K562 (cell line): ENCODE results near the gene SKAP1. TPM values are rescaled to one million over a fixed set of nuclear protein-coding genes. Genes with fewer than 3 reads are reported as not detected.

Source experiments
- ATF1 ChIP-seq, 2 experiments: fragments of 450-650 bp in 1 of 2; IDR thresholded peaks; 2 replicates each; pipeline ENCODE4 v1.6.1; 2016; ENCODE audit warnings: missing compliant biosample characterization in 1 of 2, missing genetic modification characterization in 1 of 2
- C11orf30 ChIP-seq: fragments of 450-650 bp; IDR thresholded peaks from 2 replicates; pipeline ENCODE4 v1.6.1; 2016; ENCODE audit warnings: low read depth, mild to moderate bottlenecking
- CBX1 ChIP-seq: sonication (generic); IDR thresholded peaks from 2 replicates; pipeline ENCODE4 v1.6.1; 2016; ENCODE audit warnings: antibody characterized with exemption, low read depth, mild to moderate bottlenecking
- CREBBP ChIP-seq: IDR thresholded peaks from one replicate; pipeline ENCODE4 v1.6.1; 2012; ENCODE audit warnings: low read depth, mild to moderate bottlenecking, control low read depth, inconsistent platforms, low read length
- CTBP1 ChIP-seq: fragments of 450-650 bp; IDR thresholded peaks from 2 replicates; pipeline ENCODE4 v1.6.1; 2016; ENCODE audit warnings: borderline replicate concordance
- DPF2 ChIP-seq: fragments of 450-650 bp; IDR thresholded peaks from 2 replicates; pipeline ENCODE4 v1.6.1; 2016
- EP300 ChIP-seq: IDR thresholded peaks from 2 replicates; pipeline ENCODE4 v1.6.1; 2012; ENCODE audit warnings: low read length, improper control_type of control experiment
- ETV6 ChIP-seq, 3 experiments: fragments of 150-350 bp in 1 of 3; sonication (generic) in 1 of 3; formaldehyde crosslinking in 1 of 3; IDR thresholded peaks; 2 replicates each; pipeline versions ENCODE4 v1.6.1 to v1.8.0; 2014 to 2022; ENCODE audit warnings: borderline replicate concordance in 2 of 3, low read depth in 2 of 3, antibody characterized with exemption in 1 of 3, low read length in 1 of 3, mild to moderate bottlenecking in 1 of 3, missing genetic modification reagents in 1 of 3
- HSF4 ChIP-seq: fragments of 250-450 bp; sonication (Bioruptor Pico); IDR thresholded peaks from 2 replicates; pipeline ENCODE4 v2.1.2; 2022; ENCODE audit warnings: mild to moderate bottlenecking, moderate library complexity, borderline replicate concordance
- JUN ChIP-seq, 2 experiments: sonication (generic) in 1 of 2; formaldehyde crosslinking in 1 of 2; IDR thresholded peaks; 2 replicates each; pipeline versions ENCODE4 v1.6.1 to v1.8.0; 2012 to 2022; ENCODE audit warnings: borderline replicate concordance in 2 of 2, mild to moderate bottlenecking in 2 of 2, improper control_type of control experiment in 1 of 2, low read depth in 1 of 2, low read length in 1 of 2, missing genetic modification reagents in 1 of 2
- MAFG ChIP-seq: fragments of 450-650 bp; conservative IDR thresholded peaks from 2 replicates; pipeline ENCODE4 v1.6.1; 2016; ENCODE audit warnings: missing genetic modification characterization, missing compliant biosample characterization
- MEF2D ChIP-seq: conservative IDR thresholded peaks from 2 replicates; pipeline ENCODE4 v1.6.1; 2016; ENCODE audit warnings: low read depth, missing genetic modification characterization, missing compliant biosample characterization
- MYC ChIP-seq, 2 experiments: fragments of 250-450 bp in 1 of 2; sonication (Bioruptor Pico) in 1 of 2; IDR thresholded peaks; 2 replicates each; pipeline versions ENCODE4 v1.5.1 to v1.6.1; 2012 to 2021; ENCODE audit warnings: low read depth in 2 of 2, borderline replicate concordance in 1 of 2, improper control_type of control experiment in 1 of 2, low read length in 1 of 2, mild to moderate bottlenecking in 1 of 2, moderate library complexity in 1 of 2
- PKNOX1 ChIP-seq: fragments of 450-650 bp; IDR thresholded peaks from 2 replicates; pipeline ENCODE4 v1.6.1; 2016
- TAF9B ChIP-seq: fragments of 450-650 bp; IDR thresholded peaks from 2 replicates; pipeline ENCODE4 v1.6.1; 2018; ENCODE audit warnings: mild to moderate bottlenecking; ENCODE audit not compliant: partially characterized antibody
- TRIM24 ChIP-seq, 2 experiments: fragments of 450-650 bp; IDR thresholded peaks; 2 replicates each; pipeline ENCODE4 v1.6.1; 2016
- ZNF384 ChIP-seq: IDR thresholded peaks from 2 replicates; pipeline ENCODE4 v1.6.1; 2012; ENCODE audit warnings: low read depth, low read length, improper control_type of control experiment
- ZNF592 ChIP-seq: fragments of 450-650 bp; IDR thresholded peaks from 2 replicates; pipeline ENCODE4 v1.6.1; 2017; ENCODE audit warnings: antibody characterized with exemption, mild to moderate bottlenecking
- ZNF696 ChIP-seq: fragments of 250-450 bp; sonication (Bioruptor Pico); conservative IDR thresholded peaks from 2 replicates; pipeline ENCODE4 v1.4.0; 2020; ENCODE audit warnings: mild to moderate bottlenecking, moderate library complexity
- polyA plus RNA-seq, 8 experiments: library from polyadenylated mRNA; depleted of rRNA in 4 of 8; stranded (reverse) in 5 of 8; unstranded in 3 of 8; fragments of >200 nt; fragmentation: Nextera tagmentation in 2 of 8; fragmentation: Illumina TruSeq in 1 of 8; extraction: Ambion mirVana in 2 of 8; extraction: Trizol in 1 of 8; gene quantifications; 2 replicates each; pipeline versions ENCODE4 v1.2.1 to v1.2.3, GENCODE V29; 2011 to 2014; ENCODE audit warnings: inconsistent platforms in 1 of 8, missing spikeins in 1 of 8
- total RNA-seq, 7 experiments: library from RNA; depleted of rRNA in 6 of 7; stranded (reverse); fragments of >200 nt in 6 of 7; fragmentation: Illumina TruSeq in 2 of 7; extraction: Trizol in 2 of 7; gene quantifications; 2 replicates each; pipeline versions ENCODE4 v1.2.1 to v1.2.3, GENCODE V29; 2011 to 2021; ENCODE audit warnings: low replicate concordance in 1 of 7

SKAP1 gene
- total and polyA plus RNA-seq, 9 of the 15 experiments (the other 6 are each of a cell fraction or from before 2014, with no cell fraction given): 0.06 to 0.80 (median 0.10) TPM; not detected in 4

- TF ChIP-seq JUN (IDR thresholded peaks at IDR 0.05; ENCODE audit: borderline replicate concordance, low read depth, low read length): peak; percentile 87
- TF ChIP-seq JUN (CRISPR knock-in tag; IDR thresholded peaks at IDR 0.05; ENCODE audit: borderline replicate concordance): no peak
- TF ChIP-seq ZNF592: peak; percentile 68
- peak; percentile 21; the same call in 1 of the 2 replicates for TF ChIP-seq PKNOX1
- TF ChIP-seq ZNF696 (CRISPR knock-in tag): no peak
- TF ChIP-seq ATF1 (CRISPR knock-in tag; IDR thresholded peaks at IDR 0.05): no peak
- TF ChIP-seq ATF1 (tag; IDR thresholded peaks at IDR 0.05): peak; percentile 26; the same call in 1 of the 2 replicates
- no peak for TF ChIP-seq HSF4
- peak; percentile 58; the same call in 1 of the 2 replicates for TF ChIP-seq C11orf30
- peak; percentile 34; the same call in 1 of the 2 replicates for TF ChIP-seq MYC (IDR thresholded peaks at IDR 0.05; ENCODE audit: low read depth, low read length)
- no peak for TF ChIP-seq MYC (CRISPR knock-in tag; IDR thresholded peaks at IDR 0.05; ENCODE audit: borderline replicate concordance, low read depth)
- no peak for TF ChIP-seq ZNF384
- TF ChIP-seq CTBP1: peak; percentile 58
- peak; percentile 79; the same call in 1 of the 2 replicates for TF ChIP-seq EP300
- peak; percentile 33 for TF ChIP-seq TAF9B
- no peak for TF ChIP-seq CREBBP
- TF ChIP-seq CBX1: peak; percentile 34; the same call in 1 of the 2 replicates
- TF ChIP-seq MEF2D: 0 out of 2 replicates have a peak, but pooled peaks have one; percentile 57
- TF ChIP-seq TRIM24 (IDR thresholded peaks at IDR 0.05): peak; percentile 90 to 93
- TF ChIP-seq DPF2: peak; percentile 91
- peak in 1 of 2 experiments; percentile 56; a peak in 1 of 4 replicates for TF ChIP-seq ETV6 (IDR thresholded peaks at IDR 0.05; ENCODE audit: borderline replicate concordance in 1 of 2, low read depth in 2 of 2, low read length in 1 of 2)
- TF ChIP-seq ETV6 (CRISPR knock-in tag; IDR thresholded peaks at IDR 0.05; ENCODE audit: borderline replicate concordance): no peak
- TF ChIP-seq MAFG (tag): 0 out of 2 replicates have a peak, but pooled peaks have one; percentile 17
These were observed 12.8 kb upstream of the SKAP1 start (continued) for GRCh38 chr17:48442819-48443218.
